Colonic mucosa (tissue), 4 donors: ENCODE measurements around the gene BANF2. TPM values are rescaled to one million over a fixed set of nuclear protein-coding genes. Genes with fewer than 3 reads are reported as not detected.
"Not testable (repeated sequence)": the region's sequence is repeated elsewhere in the genome, so short reads cannot be mapped to it uniquely, and the experiment has no call there.

Experiments
- DNase-seq: peaks from one replicate; pipeline ENCODE4 v3.0.0-alpha.2; 2020
- H3K27ac ChIP-seq: fragments of 200-600 bp; one replicate; pipeline ENCODE4 v1.8.0; 2021
- H3K27me3 ChIP-seq: fragments of 200-600 bp; one replicate; pipeline ENCODE4 v1.8.0; 2021
- H3K36me3 ChIP-seq: fragments of 200-600 bp; one replicate; pipeline ENCODE4 v1.8.0; 2021
- H3K4me1 ChIP-seq: fragments of 200-600 bp; one replicate; pipeline ENCODE4 v1.8.0; 2021; ENCODE audit warnings: mild to moderate bottlenecking
- H3K4me3 ChIP-seq: fragments of 200-600 bp; one replicate; pipeline ENCODE4 v1.8.0; 2021
- H3K9ac ChIP-seq, 2 donors: one replicate each; pipeline ENCODE4 v1.7.0; 2013; ENCODE audit warnings: control low read depth in 2 of 2, low read depth in 2 of 2, low read length in 2 of 2
- H3K9me3 ChIP-seq: fragments of 200-600 bp; one replicate; pipeline ENCODE4 v1.8.0; 2021
- CTCF ChIP-seq: fragments of 200-600 bp; IDR thresholded peaks from one replicate; pipeline ENCODE4 v1.8.0; 2022; ENCODE audit warnings: antibody characterized with exemption, mild to moderate bottlenecking
- intact Hi-C: fragments of 100-400 bp; cut with DNase I; formaldehyde crosslinking; loops from one replicate; pipeline ENCODE4 v1.14.1; 2022
- total RNA-seq, 2 donors: library from RNA; stranded (reverse); fragmentation: NEBNext Ultra II Directional in 1 of 2; extraction: Animal tissue kit (Norgen Biotek cat#: 25700) in 1 of 2; gene quantifications; one replicate each; pipeline ENCODE4 v1.2.1, GENCODE V29; 2021
- donor health status: healthy.
- donor health status: DM: no; HTN: no; CAD: no.
- donor health status: DM: no; HTN: no; CAD: no.

BANF2 gene
- total RNA-seq, 2 donors from 2014 or later, result not detected

- Histone ChIP-seq H3K27me3 (no peaks in the 10 kb centered on the region), H3K9me3 (no peaks in the 10 kb centered on the region), H3K4me3 (no peak overlapping the region), H3K9ac (no peak overlapping the region), H3K36me3 (peaks cover 12% of the 10 kb centered on the region), H3K4me1 (peaks cover 6% of the 10 kb centered on the region), H3K27ac (no peak overlapping the region)
- TF ChIP-seq CTCF, result no peak
- intact Hi-C loops, result no loop called here
- no peak for DNase-seq
Observed at GRCh38 chr20:17657079-17657825, 42.5 kb upstream of the BANF2 start.

GRCh38 chr20:17657898-17658647 lies 41.7 kb upstream of the BANF2 start:
- H3K27ac ChIP-seq, result no peak overlapping the region
- no peak overlapping the region for H3K9ac ChIP-seq
- no peak for TF ChIP-seq CTCF
- intact Hi-C loops, result no loop called here
- H3K4me3 ChIP-seq, result no peak overlapping the region
- no peak for DNase-seq
- H3K9me3 ChIP-seq, result no peaks in the 10 kb centered on the region
- no peaks in the 10 kb centered on the region for H3K27me3 ChIP-seq
- peaks cover 12% of the 10 kb centered on the region for H3K36me3 ChIP-seq
- peaks cover 6% of the 10 kb centered on the region for H3K4me1 ChIP-seq

DNA sequence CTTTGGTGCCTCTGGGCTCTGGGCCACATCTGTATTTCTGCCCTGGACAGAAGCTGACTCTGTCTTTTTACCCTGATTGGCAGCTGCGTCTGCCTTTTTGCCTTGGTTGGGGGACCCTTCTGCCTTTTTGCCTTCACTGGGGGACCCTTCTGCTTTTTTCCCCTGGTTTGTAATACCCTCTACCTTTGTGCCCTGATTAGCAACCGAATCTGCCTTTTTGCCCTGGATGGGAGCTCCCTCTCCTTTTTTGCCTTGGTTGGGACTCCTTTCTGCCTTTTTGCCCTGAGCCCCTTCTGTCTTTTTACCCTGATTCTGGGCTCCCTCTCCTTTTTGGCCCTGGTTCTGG lies 41.1 kb upstream of the BANF2 start:
- peaks cover 6% of the 10 kb centered on the region for H3K4me1 ChIP-seq
- intact Hi-C loops, result no loop called here
- no peak for TF ChIP-seq CTCF
- H3K9me3 ChIP-seq, result no peaks in the 10 kb centered on the region
- H3K9ac ChIP-seq, result no peak overlapping the region
- H3K4me3 ChIP-seq, result no peak overlapping the region
- peaks cover 12% of the 10 kb centered on the region for H3K36me3 ChIP-seq
- H3K27ac ChIP-seq, result no peak overlapping the region
- H3K27me3 ChIP-seq, result no peaks in the 10 kb centered on the region
- no peak for DNase-seq

DNA sequence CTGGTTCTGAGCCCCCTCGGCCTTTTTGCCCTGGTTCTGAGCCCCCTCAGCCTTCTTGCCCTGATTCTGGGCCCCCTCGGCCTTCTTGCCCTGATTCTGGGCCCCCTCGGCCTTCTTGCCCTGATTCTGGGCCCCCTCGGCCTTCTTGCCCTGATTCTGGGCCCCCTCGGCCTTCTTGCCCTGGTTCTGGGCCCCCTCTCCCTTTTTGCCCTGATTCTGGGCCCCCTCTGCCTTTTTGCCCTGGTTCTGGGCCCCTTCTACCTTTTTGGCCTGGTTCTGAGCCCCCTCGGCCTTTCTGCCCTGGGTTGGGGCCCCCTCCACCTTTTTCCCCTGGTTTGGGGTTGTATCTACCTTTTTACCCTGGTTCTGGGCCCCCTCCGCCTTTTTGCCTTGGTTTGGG lies 40.4 kb upstream of the BANF2 start:
- intact Hi-C loops, H3K4me1 ChIP-seq, H3K9me3 ChIP-seq, H3K27ac ChIP-seq, DNase-seq, H3K27me3 ChIP-seq, H3K4me3 ChIP-seq, H3K9ac ChIP-seq: not testable (repeated sequence)
- peaks cover 11% of the 10 kb centered on the region for H3K36me3 ChIP-seq

GRCh38 chr20:17659801-17660200 lies 40.0 kb upstream of the BANF2 start:
- Histone ChIP-seq H3K9me3 (no peaks in the 10 kb centered on the region), H3K9ac (no peak overlapping the region), H3K36me3 (peaks cover 7% of the 10 kb centered on the region), H3K4me3 (no peak overlapping the region), H3K4me1 (peaks cover 6% of the 10 kb centered on the region), H3K27me3 (no peaks in the 10 kb centered on the region), H3K27ac (no peak overlapping the region)
- intact Hi-C loops, result no loop called here
- no peak for TF ChIP-seq CTCF
- no peak for DNase-seq

DNA sequence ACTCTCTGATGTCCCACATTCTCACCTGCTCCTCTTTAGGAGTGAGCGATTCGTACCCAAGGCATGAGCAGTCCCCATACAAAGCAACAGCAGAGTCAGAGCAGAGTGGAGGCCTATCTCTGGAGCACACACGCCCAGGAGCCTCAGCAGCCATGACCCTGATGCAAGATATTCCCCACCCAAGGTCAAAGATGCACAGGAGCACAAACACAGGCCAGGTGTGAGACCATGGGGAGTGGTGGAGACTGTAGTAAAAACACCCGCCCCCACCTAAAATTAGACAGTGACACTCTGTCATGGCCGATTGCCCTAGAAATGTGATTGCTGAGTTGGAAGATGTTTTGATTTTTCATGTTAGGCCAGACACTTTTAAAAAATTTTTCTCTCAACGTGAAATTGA lies 39.1 kb upstream of the BANF2 start:
- intact Hi-C loops, result no loop called here

More for the DNA sequence above, 39.1 kb upstream of the BANF2 start:
- no peaks in the 10 kb centered on the region for H3K9me3 ChIP-seq
- H3K36me3 ChIP-seq, result peaks cover 6% of the 10 kb centered on the region
- no peak for DNase-seq
- no peak overlapping the region for H3K9ac ChIP-seq
- TF ChIP-seq CTCF, result no peak
- H3K27me3 ChIP-seq, result no peaks in the 10 kb centered on the region
- peak overlapping the region; percentile 19 for H3K27ac ChIP-seq
- H3K4me1 ChIP-seq, result peaks cover 6% of the 10 kb centered on the region
- H3K4me3 ChIP-seq, result no peak overlapping the region
